HEK293 (cell line): ENCODE data around the gene RASL10B.
A peak's percentile ranks its signal among the peaks of the same experiment; 100 is the strongest.

Experiments used
- CTCF ChIA-PET: fragments of 350-600 bp; formaldehyde crosslinking; extraction: SDS; loops from one replicate; lab custom pipeline; 2021; ENCODE audit warnings: antibody characterized with exemption; lab: Yijun Ruan, JAX
- POLR2A ChIA-PET: fragments of 300-600 bp; formaldehyde crosslinking; extraction: SDS; loops from one replicate; lab custom pipeline; 2020; ENCODE audit warnings: antibody characterized with exemption, inconsistent platforms; lab: Yijun Ruan, JAX
- H3K27ac ChIP-seq: fragments of 200-500 bp; sonication (Bioruptor generic); 2 replicates; pipeline ENCODE4 v1.5.1; 2014; ENCODE audit warnings: low read depth, low read length, control low read depth, inconsistent platforms; ENCODE audit errors: extremely low read depth
- H3K36me3 ChIP-seq, 2 experiments: fragments of 200-500 bp in 1 of 2; sonication (Bioruptor generic) in 1 of 2; 1 replicate in 1 of 2; 2 replicates in 1 of 2; pipeline ENCODE4 v1.5.1; 2014 to 2017; ENCODE audit warnings: inconsistent platforms in 2 of 2, low read length in 2 of 2; ENCODE audit not compliant: control insufficient read depth in 2 of 2, insufficient read depth in 1 of 2
- H3K4me1 ChIP-seq: fragments of 200-500 bp; sonication (Bioruptor generic); 2 replicates; pipeline ENCODE4 v1.5.1; 2014; ENCODE audit warnings: mild to moderate bottlenecking, low read length, inconsistent platforms; ENCODE audit not compliant: control insufficient read depth, insufficient read depth
- H3K4me3 ChIP-seq: 2 replicates; pipeline ENCODE4 v1.5.1; 2011; ENCODE audit warnings: low read depth, mild to moderate bottlenecking, control low read depth, low read length, moderate library complexity
- H3K9me3 ChIP-seq: fragments of 200-500 bp; sonication (Bioruptor generic); 2 replicates; pipeline ENCODE4 v1.5.1; 2014; ENCODE audit warnings: low read depth, low read length, inconsistent platforms; ENCODE audit not compliant: control insufficient read depth, insufficient read depth
- KLF1 ChIP-seq: fragments of 450-650 bp; formaldehyde crosslinking; IDR thresholded peaks from 2 replicates; pipeline ENCODE4 v1.5.1; 2016; ENCODE audit warnings: missing biosample characterization, missing genetic modification characterization
- KLF16 ChIP-seq: fragments of 450-650 bp; formaldehyde crosslinking; IDR thresholded peaks from 2 replicates; pipeline ENCODE4 v1.5.1; 2017; ENCODE audit warnings: missing biosample characterization, missing genetic modification characterization
- MZF1 ChIP-seq: fragments of 450-650 bp; formaldehyde crosslinking; IDR thresholded peaks from 2 replicates; pipeline ENCODE4 v1.5.1; 2017; ENCODE audit warnings: missing biosample characterization, missing genetic modification characterization, borderline replicate concordance
- PRDM1 ChIP-seq: fragments of 450-650 bp; formaldehyde crosslinking; IDR thresholded peaks from 2 replicates; pipeline ENCODE4; 2016; ENCODE audit warnings: missing biosample characterization, missing genetic modification characterization
- REPIN1 ChIP-seq: fragments of 450-650 bp; formaldehyde crosslinking; IDR thresholded peaks from 2 replicates; pipeline ENCODE4 v1.5.1; 2017; ENCODE audit warnings: missing biosample characterization, missing genetic modification characterization, low read depth
- ZBTB20 ChIP-seq: fragments of 450-650 bp; formaldehyde crosslinking; IDR thresholded peaks from 2 replicates; pipeline ENCODE4 v1.5.1; 2016; ENCODE audit warnings: missing biosample characterization, missing genetic modification characterization
- ZNF223 ChIP-seq: fragments of 450-650 bp; formaldehyde crosslinking; IDR thresholded peaks from 2 replicates; pipeline ENCODE4 v1.5.1; 2016; ENCODE audit warnings: missing biosample characterization, missing genetic modification characterization
- ZNF544 ChIP-seq: fragments of 450-650 bp; formaldehyde crosslinking; IDR thresholded peaks from 2 replicates; pipeline ENCODE4 v1.5.0; 2017; ENCODE audit warnings: missing biosample characterization, missing genetic modification characterization
- ZNF747 ChIP-seq: fragments of 450-650 bp; formaldehyde crosslinking; IDR thresholded peaks from 2 replicates; pipeline ENCODE4 v1.5.1; 2016; ENCODE audit warnings: missing biosample characterization, missing genetic modification characterization
- ZSCAN30 ChIP-seq: fragments of 450-650 bp; IDR thresholded peaks from 2 replicates; pipeline ENCODE4 v1.5.1; 2018; ENCODE audit warnings: missing biosample characterization, mild to moderate bottlenecking, missing genetic modification characterization, moderate library complexity
- TF ChIP-seq, protein P1 (sequence below): fragments of 450-650 bp; formaldehyde crosslinking; IDR thresholded peaks from 2 replicates; pipeline ENCODE4 v1.5.1; 2016; ENCODE audit warnings: missing biosample characterization, missing genetic modification characterization
- TF ChIP-seq, protein P2 (sequence below): fragments of 450-650 bp; IDR thresholded peaks from 2 replicates; pipeline ENCODE4 v1.5.1; 2018; ENCODE audit warnings: missing biosample characterization, mild to moderate bottlenecking, missing genetic modification characterization
- TF ChIP-seq, protein P3 (sequence below): fragments of 450-650 bp; formaldehyde crosslinking; IDR thresholded peaks from 2 replicates; pipeline ENCODE4 v1.5.1; 2016; ENCODE audit warnings: missing biosample characterization, missing genetic modification characterization, borderline replicate concordance
- TF ChIP-seq, protein P4 (sequence below): fragments of 450-650 bp; formaldehyde crosslinking; IDR thresholded peaks from 2 replicates; pipeline ENCODE4 v1.5.1; 2016; ENCODE audit warnings: missing biosample characterization, missing genetic modification characterization, borderline replicate concordance

RASL10B gene

DNA sequence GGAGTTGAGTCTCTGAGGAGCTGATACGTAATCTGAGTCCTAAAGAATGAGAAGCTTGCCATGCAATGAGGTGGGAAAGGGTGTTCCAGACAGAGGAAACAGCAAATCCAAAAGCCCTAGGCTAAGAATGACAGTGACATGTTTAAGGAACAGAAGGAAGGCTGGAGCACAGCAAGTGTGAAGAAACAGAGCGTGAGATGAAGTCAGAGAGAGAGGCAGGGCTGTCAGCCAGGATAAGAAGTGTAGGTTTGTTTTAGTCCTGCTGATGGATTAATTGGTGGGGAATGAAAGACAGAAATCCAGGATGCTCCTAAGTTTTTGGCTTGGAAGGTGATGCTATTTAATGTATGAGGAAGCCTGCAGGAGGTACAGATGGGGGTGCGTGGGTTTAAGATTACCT, 49.5 kb downstream of the RASL10B start:
- Histone ChIP-seq H3K9me3 (no peaks in the 10 kb centered on the region), H3K4me1 (no peaks in the 10 kb centered on the region), H3K4me3 (no peak overlapping the region), H3K27ac (no peak overlapping the region), H3K36me3 (no peaks in the 10 kb centered on the region)
- ChIA-PET POLR2A (interaction anchor here (1.7 to 2.2 kb wide), 3 partner anchors 16 to 28 kb away, joined by 5 to 7 read pairs (median 7); partner anchors contain the start of gene TAF15), CTCF (interaction anchor here (1.0 to 5.9 kb wide), 5 partner anchors 10 to 24 kb away, joined by 4 to 56 read pairs (median 9); no protein-coding TSS in a partner anchor)
- TF ChIP-seq, protein P1, sequence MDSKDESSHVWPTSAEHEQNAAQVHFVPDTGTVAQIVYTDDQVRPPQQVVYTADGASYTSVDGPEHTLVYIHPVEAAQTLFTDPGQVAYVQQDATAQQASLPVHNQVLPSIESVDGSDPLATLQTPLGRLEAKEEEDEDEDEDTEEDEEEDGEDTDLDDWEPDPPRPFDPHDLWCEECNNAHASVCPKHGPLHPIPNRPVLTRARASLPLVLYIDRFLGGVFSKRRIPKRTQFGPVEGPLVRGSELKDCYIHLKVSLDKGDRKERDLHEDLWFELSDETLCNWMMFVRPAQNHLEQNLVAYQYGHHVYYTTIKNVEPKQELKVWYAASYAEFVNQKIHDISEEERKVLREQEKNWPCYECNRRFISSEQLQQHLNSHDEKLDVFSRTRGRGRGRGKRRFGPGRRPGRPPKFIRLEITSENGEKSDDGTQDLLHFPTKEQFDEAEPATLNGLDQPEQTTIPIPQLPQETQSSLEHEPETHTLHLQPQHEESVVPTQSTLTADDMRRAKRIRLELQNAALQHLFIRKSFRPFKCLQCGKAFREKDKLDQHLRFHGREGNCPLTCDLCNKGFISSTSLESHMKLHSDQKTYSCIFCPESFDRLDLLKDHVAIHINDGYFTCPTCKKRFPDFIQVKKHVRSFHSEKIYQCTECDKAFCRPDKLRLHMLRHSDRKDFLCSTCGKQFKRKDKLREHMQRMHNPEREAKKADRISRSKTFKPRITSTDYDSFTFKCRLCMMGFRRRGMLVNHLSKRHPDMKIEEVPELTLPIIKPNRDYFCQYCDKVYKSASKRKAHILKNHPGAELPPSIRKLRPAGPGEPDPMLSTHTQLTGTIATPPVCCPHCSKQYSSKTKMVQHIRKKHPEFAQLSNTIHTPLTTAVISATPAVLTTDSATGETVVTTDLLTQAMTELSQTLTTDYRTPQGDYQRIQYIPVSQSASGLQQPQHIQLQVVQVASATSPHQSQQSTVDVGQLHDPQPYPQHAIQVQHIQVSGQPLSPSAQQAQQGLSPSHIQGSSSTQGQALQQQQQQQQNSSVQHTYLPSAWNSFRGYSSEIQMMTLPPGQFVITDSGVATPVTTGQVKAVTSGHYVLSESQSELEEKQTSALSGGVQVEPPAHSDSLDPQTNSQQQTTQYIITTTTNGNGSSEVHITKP (tag by site-specific recombination): peak; percentile 22; the same call in 1 of the 2 replicates
- TF ChIP-seq MZF1 (no peak), PRDM1 (tag by site-specific recombination) (no peak), ZNF544 (tag by site-specific recombination) (no peak)
- TF ChIP-seq, protein P2, sequence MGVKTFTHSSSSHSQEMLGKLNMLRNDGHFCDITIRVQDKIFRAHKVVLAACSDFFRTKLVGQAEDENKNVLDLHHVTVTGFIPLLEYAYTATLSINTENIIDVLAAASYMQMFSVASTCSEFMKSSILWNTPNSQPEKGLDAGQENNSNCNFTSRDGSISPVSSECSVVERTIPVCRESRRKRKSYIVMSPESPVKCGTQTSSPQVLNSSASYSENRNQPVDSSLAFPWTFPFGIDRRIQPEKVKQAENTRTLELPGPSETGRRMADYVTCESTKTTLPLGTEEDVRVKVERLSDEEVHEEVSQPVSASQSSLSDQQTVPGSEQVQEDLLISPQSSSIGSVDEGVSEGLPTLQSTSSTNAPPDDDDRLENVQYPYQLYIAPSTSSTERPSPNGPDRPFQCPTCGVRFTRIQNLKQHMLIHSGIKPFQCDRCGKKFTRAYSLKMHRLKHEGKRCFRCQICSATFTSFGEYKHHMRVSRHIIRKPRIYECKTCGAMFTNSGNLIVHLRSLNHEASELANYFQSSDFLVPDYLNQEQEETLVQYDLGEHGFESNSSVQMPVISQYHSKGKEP (tag by site-specific recombination): no peak
- TF ChIP-seq, all 188 proteins: peak for 1

DNA sequence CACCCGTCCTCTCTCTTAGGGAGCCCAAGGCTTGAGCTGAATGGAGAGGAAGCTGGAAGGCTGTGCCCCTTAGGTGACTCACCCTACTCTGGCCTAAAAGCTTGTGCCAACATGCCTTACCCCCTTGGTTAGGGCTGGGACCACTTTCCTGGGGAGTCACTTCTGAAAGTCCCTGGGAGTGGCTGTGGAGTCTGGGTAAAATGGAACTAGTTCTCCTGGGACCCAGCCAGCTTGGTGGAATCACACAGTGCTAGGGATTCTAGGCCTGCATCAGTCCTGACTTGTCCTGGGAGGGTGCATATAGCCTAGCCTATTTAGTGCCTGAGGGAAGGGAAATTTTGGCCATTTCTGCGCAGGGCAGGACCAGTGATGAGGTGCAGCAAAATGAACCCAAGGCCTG, 53.5 kb downstream of the RASL10B start:
- CTCF ChIA-PET: interaction anchor here (0.7 to 5.9 kb wide), 5 partner anchors 15 to 172 kb away, joined by 3 to 53 read pairs (median 3); no protein-coding TSS in a partner anchor
- POLR2A ChIA-PET: interaction anchor here (3.4 kb wide), 1 partner anchor 24 kb away, joined by 12 read pairs; the partner anchor contains the start of gene TAF15
- no peak overlapping the region for H3K27ac ChIP-seq

More for the DNA sequence above, 53.5 kb downstream of the RASL10B start:
- Histone ChIP-seq H3K4me1 (no peaks in the 10 kb centered on the region), H3K36me3 (no peaks in the 10 kb centered on the region), H3K4me3 (no peak overlapping the region), H3K9me3 (no peaks in the 10 kb centered on the region)
- TF ChIP-seq ZNF747 (no peak), ZSCAN30 (tag by site-specific recombination) (no peak), REPIN1 (tag by site-specific recombination) (no peak), ZBTB20 (tag by site-specific recombination) (no peak), KLF1 (tag by site-specific recombination) (no peak), KLF16 (tag by site-specific recombination) (no peak), ZNF223 (tag by site-specific recombination) (no peak)
- TF ChIP-seq, protein P2 (tag by site-specific recombination): no peak
- TF ChIP-seq, protein P3, sequence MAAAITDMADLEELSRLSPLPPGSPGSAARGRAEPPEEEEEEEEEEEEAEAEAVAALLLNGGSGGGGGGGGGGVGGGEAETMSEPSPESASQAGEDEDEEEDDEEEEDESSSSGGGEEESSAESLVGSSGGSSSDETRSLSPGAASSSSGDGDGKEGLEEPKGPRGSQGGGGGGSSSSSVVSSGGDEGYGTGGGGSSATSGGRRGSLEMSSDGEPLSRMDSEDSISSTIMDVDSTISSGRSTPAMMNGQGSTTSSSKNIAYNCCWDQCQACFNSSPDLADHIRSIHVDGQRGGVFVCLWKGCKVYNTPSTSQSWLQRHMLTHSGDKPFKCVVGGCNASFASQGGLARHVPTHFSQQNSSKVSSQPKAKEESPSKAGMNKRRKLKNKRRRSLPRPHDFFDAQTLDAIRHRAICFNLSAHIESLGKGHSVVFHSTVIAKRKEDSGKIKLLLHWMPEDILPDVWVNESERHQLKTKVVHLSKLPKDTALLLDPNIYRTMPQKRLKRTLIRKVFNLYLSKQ: no peak
- TF ChIP-seq, protein P4, sequence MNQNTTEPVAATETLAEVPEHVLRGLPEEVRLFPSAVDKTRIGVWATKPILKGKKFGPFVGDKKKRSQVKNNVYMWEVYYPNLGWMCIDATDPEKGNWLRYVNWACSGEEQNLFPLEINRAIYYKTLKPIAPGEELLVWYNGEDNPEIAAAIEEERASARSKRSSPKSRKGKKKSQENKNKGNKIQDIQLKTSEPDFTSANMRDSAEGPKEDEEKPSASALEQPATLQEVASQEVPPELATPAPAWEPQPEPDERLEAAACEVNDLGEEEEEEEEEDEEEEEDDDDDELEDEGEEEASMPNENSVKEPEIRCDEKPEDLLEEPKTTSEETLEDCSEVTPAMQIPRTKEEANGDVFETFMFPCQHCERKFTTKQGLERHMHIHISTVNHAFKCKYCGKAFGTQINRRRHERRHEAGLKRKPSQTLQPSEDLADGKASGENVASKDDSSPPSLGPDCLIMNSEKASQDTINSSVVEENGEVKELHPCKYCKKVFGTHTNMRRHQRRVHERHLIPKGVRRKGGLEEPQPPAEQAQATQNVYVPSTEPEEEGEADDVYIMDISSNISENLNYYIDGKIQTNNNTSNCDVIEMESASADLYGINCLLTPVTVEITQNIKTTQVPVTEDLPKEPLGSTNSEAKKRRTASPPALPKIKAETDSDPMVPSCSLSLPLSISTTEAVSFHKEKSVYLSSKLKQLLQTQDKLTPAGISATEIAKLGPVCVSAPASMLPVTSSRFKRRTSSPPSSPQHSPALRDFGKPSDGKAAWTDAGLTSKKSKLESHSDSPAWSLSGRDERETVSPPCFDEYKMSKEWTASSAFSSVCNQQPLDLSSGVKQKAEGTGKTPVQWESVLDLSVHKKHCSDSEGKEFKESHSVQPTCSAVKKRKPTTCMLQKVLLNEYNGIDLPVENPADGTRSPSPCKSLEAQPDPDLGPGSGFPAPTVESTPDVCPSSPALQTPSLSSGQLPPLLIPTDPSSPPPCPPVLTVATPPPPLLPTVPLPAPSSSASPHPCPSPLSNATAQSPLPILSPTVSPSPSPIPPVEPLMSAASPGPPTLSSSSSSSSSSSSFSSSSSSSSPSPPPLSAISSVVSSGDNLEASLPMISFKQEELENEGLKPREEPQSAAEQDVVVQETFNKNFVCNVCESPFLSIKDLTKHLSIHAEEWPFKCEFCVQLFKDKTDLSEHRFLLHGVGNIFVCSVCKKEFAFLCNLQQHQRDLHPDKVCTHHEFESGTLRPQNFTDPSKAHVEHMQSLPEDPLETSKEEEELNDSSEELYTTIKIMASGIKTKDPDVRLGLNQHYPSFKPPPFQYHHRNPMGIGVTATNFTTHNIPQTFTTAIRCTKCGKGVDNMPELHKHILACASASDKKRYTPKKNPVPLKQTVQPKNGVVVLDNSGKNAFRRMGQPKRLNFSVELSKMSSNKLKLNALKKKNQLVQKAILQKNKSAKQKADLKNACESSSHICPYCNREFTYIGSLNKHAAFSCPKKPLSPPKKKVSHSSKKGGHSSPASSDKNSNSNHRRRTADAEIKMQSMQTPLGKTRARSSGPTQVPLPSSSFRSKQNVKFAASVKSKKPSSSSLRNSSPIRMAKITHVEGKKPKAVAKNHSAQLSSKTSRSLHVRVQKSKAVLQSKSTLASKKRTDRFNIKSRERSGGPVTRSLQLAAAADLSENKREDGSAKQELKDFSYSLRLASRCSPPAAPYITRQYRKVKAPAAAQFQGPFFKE: no peak
- TF ChIP-seq, all 188 proteins: peak for 0
